HUES64 (cell line): ENCODE measurements around the gene KLF12.

Experiments
- H3K27ac ChIP-seq: 2 replicates; pipeline ENCODE4 v1.7.0; 2013; ENCODE audit warnings: low read depth, low read length, inconsistent platforms
- H3K27me3 ChIP-seq: 2 replicates; pipeline ENCODE4 v1.6.1; 2013; ENCODE audit warnings: mild to moderate bottlenecking, low read length; ENCODE audit not compliant: insufficient read depth
- H3K36me3 ChIP-seq: 2 replicates; pipeline ENCODE4 v1.6.1; 2013; ENCODE audit warnings: mild to moderate bottlenecking, low read length; ENCODE audit not compliant: insufficient read depth
- H3K4me1 ChIP-seq: 2 replicates; pipeline ENCODE4 v1.6.1; 2013; ENCODE audit warnings: mild to moderate bottlenecking, low read length, moderate library complexity; ENCODE audit not compliant: insufficient read depth
- H3K4me3 ChIP-seq: 2 replicates; pipeline ENCODE4 v1.5.1; 2013; ENCODE audit warnings: mild to moderate bottlenecking, low read length, moderate library complexity
- H3K9ac ChIP-seq: 2 replicates; pipeline ENCODE4 v1.6.1; 2013; ENCODE audit warnings: mild to moderate bottlenecking, low read depth, low read length
- H3K9me3 ChIP-seq: 2 replicates; pipeline ENCODE4 v1.6.1; 2013; ENCODE audit warnings: low read depth, low read length; ENCODE audit not compliant: insufficient read depth
- WGBS: fragments of 150-250, 120-280 bp; methylation state at CpG from one replicate; pipeline ENCODE4 v1.1.7; 2013; ENCODE audit warnings: missing lambda C conversion rate; 5-methylcytosine and 5-hydroxymethylcytosine counted together

The KLF12 gene

DNA sequence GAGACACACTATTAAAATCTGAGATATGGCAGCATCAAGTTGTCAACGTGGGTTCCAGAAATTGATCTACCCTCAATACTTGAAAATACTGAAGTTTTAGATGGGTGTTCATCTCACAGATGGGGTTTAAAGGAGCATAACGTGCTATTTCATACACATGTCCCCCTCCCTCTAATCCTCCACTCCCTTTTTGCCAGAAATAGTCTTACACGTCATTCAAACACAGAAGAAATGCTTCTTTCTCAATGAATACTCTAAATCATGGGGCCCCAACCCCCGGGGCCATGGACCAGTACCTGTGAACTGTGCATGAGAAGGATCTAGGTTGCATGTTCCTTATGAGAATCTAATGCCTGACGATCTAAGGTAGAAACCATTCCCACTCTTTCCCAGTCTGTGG lies 19.6 kb downstream of the KLF12 start:
- Histone ChIP-seq H3K27ac (no peak overlapping the region), H3K9ac (no peak overlapping the region), H3K4me3 (no peak overlapping the region), H3K9me3 (peaks cover 26% of the 10 kb centered on the region), H3K4me1 (no peaks in the 10 kb centered on the region), H3K36me3 (no peaks in the 10 kb centered on the region), H3K27me3 (no peaks in the 10 kb centered on the region)
- 98% methylated on average over 5 of the region's 5 CpGs for WGBS

DNA sequence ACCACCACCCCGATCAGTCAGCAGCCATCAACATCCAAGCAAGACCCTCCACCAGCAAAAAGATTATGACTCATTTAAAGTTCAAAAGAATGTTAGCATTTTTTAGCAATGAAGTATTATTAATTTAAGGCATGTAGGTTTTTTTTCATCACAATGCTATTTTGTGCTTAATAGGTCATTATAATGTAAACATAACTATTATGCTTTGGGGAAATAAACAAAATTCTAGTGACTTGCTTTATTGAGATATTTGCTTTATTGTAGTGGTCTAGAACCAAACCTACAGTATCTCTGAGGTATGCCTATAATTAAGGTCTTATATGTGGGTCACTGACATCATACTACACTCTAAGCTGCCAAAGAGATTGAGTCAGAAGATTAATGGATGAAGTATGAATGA lies 20.0 kb downstream of the KLF12 start:
- Histone ChIP-seq H3K4me3 (no peak overlapping the region), H3K36me3 (no peaks in the 10 kb centered on the region), H3K27ac (no peak overlapping the region), H3K9me3 (peaks cover 22% of the 10 kb centered on the region), H3K27me3 (no peaks in the 10 kb centered on the region), H3K9ac (no peak overlapping the region), H3K4me1 (no peaks in the 10 kb centered on the region)
- WGBS = 100% methylated on average over 1 of the region's 1 CpG

DNA sequence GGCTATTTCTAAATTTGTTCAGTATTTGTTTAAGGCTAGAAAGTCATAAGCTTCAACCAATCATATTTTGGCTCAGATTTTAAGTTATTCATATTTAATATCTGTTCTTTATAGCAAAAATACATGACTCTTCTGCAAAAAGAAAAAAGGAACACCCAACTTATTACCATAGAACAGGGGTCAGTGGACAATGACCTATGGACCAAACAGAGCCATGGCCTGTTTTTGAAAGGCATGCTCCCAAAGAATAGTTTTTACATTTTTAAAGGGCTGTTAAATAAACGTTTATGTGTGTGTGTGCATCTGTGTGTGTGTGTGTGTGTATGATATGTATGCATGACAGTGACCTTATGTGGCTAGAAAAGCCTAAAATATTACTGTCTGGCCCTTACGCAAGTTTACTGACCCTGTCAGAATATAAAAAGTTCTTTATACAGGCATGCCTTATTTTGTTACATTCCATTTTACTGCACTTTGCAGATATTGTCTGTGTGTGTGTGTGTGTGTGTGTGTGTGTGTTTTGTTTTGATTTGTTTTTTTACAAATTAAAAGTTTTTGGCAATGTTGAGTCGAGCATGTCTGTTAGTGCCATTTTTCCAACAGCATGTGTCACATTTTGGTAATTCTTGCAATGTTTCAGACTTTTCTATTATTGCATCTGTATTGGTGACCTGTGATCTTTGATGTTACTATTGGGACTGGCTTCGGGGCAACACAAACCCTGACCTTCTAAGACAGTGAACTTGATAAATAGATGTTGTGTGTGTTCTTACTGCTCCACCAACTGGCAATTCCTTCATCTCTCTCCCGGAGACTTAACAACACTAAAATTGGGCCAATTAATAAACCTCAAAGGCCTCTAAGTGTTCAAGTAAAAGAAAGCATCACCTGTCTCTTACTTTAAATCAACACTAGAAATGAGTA lies 22.0 kb downstream of the KLF12 start:
- Histone ChIP-seq H3K9me3 (peaks cover 3% of the 10 kb centered on the region; the same call in 1 of the 2 replicates), H3K4me3 (no peak overlapping the region), H3K4me1 (no peaks in the 10 kb centered on the region), H3K9ac (no peak overlapping the region), H3K27me3 (no peaks in the 10 kb centered on the region), H3K36me3 (no peaks in the 10 kb centered on the region), H3K27ac (no peak overlapping the region)
- 80% methylated on average over 5 of the region's 5 CpGs for WGBS

DNA sequence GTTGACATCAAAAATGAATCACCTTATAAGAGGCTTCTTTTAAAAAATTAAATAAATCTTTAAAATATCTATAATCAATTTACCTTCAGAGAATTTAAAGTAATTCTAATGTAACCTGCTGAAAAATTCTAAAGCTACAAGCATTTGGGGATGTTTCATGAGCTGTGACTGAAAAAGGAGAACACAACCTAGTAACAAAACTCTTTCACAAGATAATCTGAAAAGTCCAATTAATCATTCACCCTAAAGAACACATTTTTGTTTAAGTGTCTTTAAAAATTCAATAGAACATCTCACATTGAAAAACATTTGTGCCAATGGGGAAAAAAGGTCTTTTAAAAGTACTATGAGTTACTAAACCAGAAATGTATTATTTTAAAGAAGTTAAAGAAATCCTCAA lies 22.8 kb downstream of the KLF12 start:
- no peaks in the 10 kb centered on the region for H3K27me3 ChIP-seq
- H3K27ac ChIP-seq = no peak overlapping the region
- H3K4me3 ChIP-seq = no peak overlapping the region
- no peaks in the 10 kb centered on the region for H3K4me1 ChIP-seq
- no peaks in the 10 kb centered on the region for H3K36me3 ChIP-seq
- no peak overlapping the region for H3K9ac ChIP-seq
- peaks cover 3% of the 10 kb centered on the region; the same call in 1 of the 2 replicates for H3K9me3 ChIP-seq

DNA sequence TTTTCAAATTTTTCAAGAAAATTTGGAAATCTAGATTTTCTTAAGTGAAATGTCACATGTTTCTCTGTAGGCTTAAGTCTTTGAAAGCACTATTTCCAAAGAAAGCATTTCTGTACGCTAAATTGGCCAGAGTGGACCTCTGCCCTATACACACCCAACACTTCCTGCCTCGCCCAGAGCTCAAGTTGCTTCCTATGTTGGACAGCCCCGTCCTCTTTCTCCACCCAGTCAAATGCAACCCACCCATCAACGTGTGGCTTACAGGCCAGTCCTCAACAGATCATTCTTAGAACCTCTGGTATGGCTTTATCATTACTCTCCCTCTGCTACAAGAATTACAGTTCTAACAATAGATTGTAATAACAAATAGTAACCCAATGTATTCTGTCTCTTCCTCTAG lies 24.2 kb downstream of the KLF12 start:
- Histone ChIP-seq H3K9ac (no peak overlapping the region), H3K27me3 (no peaks in the 10 kb centered on the region), H3K4me1 (no peaks in the 10 kb centered on the region), H3K36me3 (no peaks in the 10 kb centered on the region), H3K4me3 (no peak overlapping the region), H3K27ac (no peak overlapping the region), H3K9me3 (no peaks in the 10 kb centered on the region)
- WGBS = 93% methylated on average over 4 of the region's 4 CpGs

DNA sequence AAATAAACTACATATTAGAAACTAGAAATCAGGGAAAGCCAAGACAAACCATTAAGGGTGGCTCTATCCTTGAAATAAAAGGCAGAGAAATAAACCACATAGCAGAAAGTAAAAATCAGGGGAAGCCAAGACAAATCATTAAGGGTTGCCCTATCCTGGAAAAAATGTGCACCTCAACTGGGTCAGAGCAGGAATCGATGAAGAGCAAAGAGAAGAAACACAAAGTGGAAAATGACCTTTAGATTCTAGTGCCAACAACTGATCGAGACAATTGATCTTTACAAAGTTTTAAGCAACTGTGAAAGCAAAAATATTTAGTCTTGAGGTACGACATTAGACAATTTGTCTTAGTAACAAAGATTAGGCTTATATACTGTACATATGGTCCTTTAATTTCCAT lies 26.6 kb downstream of the KLF12 start:
- Histone ChIP-seq H3K9ac (no peak overlapping the region), H3K4me1 (no peaks in the 10 kb centered on the region), H3K4me3 (no peak overlapping the region), H3K9me3 (no peaks in the 10 kb centered on the region), H3K36me3 (no peaks in the 10 kb centered on the region), H3K27ac (no peak overlapping the region), H3K27me3 (no peaks in the 10 kb centered on the region)
- 96% methylated on average over 3 of the region's 3 CpGs for WGBS

DNA sequence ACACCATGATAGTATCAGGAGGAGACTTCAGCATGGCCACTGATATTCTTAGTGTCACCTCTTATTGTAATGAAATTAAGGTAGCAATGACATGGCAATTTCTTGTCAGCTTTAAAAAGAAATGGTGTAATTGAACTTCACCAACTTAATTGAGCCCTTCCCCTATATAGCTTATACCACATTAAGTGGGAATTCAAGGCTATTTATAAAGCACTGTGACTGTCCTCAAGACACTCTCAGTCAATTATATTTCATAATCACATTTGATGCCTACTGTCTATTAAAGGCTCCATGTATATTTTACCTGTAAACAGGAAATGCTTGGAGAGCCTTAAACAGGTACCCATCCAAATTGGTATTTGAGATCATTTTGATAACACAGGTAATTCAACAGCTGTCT lies 28.3 kb downstream of the KLF12 start:
- Histone ChIP-seq H3K9ac (no peak overlapping the region), H3K4me1 (no peaks in the 10 kb centered on the region), H3K27me3 (no peaks in the 10 kb centered on the region), H3K9me3 (no peaks in the 10 kb centered on the region), H3K4me3 (no peak overlapping the region), H3K27ac (no peak overlapping the region), H3K36me3 (no peaks in the 10 kb centered on the region)

DNA sequence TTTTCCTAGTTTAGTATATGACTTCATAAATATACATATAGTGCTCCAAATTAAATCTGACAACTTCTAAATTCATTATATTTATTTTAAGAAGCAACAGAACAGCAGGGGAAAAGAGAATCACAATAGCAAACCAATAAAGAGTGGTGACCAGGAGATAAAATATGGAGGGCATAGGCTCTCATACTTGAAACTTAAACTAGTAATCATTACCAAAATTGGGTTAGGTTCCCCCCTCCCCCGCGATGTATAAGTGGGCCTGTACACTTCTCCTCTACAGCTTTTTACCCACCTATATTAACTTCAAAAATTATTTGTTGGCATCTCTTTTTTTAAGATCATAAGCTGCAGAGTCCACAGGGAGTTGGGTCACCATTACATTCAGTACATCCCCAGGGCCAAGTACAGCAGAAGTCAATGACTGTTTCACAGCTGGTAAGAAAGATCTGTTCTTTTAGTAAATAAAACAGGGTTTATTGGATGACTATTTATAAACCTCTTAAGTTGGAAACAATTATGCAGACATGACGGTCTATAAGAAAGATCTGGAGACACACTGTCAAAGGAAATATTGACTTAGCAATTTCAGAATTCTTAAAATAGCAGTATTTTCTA lies 29.4 kb downstream of the KLF12 start:
- Histone ChIP-seq H3K36me3 (no peaks in the 10 kb centered on the region), H3K9me3 (no peaks in the 10 kb centered on the region), H3K4me3 (no peak overlapping the region), H3K9ac (no peak overlapping the region), H3K4me1 (no peaks in the 10 kb centered on the region), H3K27me3 (no peaks in the 10 kb centered on the region), H3K27ac (no peak overlapping the region)
- 100% methylated on average over 2 of the region's 3 CpGs for WGBS

DNA sequence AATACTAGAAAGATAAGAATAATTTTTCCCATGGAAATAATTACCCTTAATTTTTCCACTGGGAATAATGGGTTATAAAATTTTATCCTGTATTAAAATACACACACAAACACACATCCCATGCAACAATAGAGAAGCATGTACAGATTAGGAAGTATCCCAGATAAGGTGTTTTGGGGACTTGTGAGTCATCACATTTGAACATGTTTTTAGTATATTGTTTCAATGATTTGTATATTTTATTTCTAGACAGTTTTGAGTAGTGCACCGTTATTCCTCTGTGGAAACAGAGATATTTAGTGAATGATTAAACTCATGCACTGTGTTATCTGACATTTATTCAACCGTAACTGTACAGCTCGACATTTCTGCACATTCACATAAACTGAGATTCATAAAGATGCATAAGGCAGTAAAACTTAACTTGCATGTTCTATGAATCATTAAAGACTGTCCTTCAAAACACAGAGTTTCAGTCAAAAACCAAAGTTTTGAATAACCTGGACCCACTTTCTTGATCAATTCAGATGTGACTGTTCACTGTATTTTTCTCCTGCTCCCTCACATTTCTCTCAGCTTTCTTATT lies 30.1 kb downstream of the KLF12 start:
- H3K4me3 ChIP-seq = no peak overlapping the region
- no peaks in the 10 kb centered on the region for H3K27me3 ChIP-seq
- no peaks in the 10 kb centered on the region for H3K9me3 ChIP-seq
- 96% methylated on average over 3 of the region's 3 CpGs for WGBS
- no peak overlapping the region for H3K27ac ChIP-seq
- no peak overlapping the region for H3K9ac ChIP-seq
- H3K4me1 ChIP-seq = no peaks in the 10 kb centered on the region
- H3K36me3 ChIP-seq = no peaks in the 10 kb centered on the region

DNA sequence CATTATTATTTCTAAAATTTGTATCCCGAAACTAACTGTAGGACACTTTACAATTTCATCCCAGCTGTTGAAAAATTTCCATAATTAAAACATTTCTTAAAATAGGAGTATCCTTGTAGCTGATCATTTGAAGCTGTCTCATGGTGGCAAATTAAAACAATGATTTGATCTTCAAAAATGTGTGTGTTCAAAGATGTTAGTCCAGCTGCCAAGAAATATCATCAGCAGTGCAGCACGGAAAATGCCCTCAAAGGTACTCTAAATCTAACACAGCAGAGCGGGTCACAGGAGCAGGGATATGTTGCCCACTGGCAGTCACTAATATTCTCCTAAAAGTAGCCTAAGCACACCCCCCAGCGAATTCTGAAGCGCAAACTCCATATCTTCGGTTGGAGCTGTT lies 31.0 kb downstream of the KLF12 start:
- H3K4me1 ChIP-seq = no peaks in the 10 kb centered on the region
- no peak overlapping the region for H3K4me3 ChIP-seq
- H3K9me3 ChIP-seq = no peaks in the 10 kb centered on the region
- no peak overlapping the region for H3K27ac ChIP-seq
- 95% methylated on average over 4 of the region's 6 CpGs for WGBS
- no peaks in the 10 kb centered on the region for H3K36me3 ChIP-seq
- no peaks in the 10 kb centered on the region for H3K27me3 ChIP-seq
- no peak overlapping the region for H3K9ac ChIP-seq

DNA sequence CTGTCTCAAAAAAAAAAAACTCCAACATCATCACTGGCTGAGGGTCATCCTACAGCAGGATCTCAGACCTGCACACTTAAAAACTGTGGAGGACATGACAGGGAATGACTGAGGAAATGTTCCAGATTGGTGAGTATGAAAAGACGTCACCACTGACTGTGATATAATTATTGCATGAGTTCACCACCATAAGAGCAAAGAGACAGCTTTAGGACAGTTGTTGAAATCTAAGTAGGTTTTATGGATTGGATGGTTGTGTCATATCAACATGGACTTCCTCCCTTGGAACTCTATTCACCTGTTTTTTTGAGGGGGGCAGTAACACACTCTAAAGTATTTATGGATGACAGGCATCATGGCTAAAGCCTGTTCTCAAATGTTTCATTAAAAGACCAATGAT lies 31.5 kb downstream of the KLF12 start:
- H3K27ac ChIP-seq = no peak overlapping the region
- H3K36me3 ChIP-seq = no peaks in the 10 kb centered on the region
- H3K9me3 ChIP-seq = no peaks in the 10 kb centered on the region
- no peak overlapping the region for H3K4me3 ChIP-seq
- H3K27me3 ChIP-seq = no peaks in the 10 kb centered on the region
- H3K4me1 ChIP-seq = no peaks in the 10 kb centered on the region
- 100% methylated on average over 1 of the region's 1 CpG for WGBS
- H3K9ac ChIP-seq = no peak overlapping the region
